ENCODE measurements around the gene TRPV2. TPM values are rescaled to one million over a fixed set of nuclear protein-coding genes. Genes with fewer than 3 reads are reported as not detected.

TRPV2 gene
- total and polyA plus RNA-seq, 4 donors: 8.5 to 40.3 (median 30.6) TPM

- Histone ChIP-seq H3K9me3 (ENCODE audit: control insufficient read depth, low read length) (no peaks in the 10 kb centered on the region), H3K36me3 (ENCODE audit: control insufficient read depth in 1 of 2, insufficient read depth in 2 of 2, low read length in 1 of 2) (no peaks in the 10 kb centered on the region), H3K27ac (ENCODE audit: low read depth in 1 of 2, low read length in 2 of 2) (no peak overlapping the region), H3K4me3 (ENCODE audit: low read length in 2 of 2) (no peak overlapping the region), H3K4me1 (ENCODE audit: control insufficient read depth in 1 of 2, insufficient read depth in 2 of 2, low read length in 2 of 2) (no peaks in the 10 kb centered on the region), H3K27me3 (ENCODE audit: control insufficient read depth in 1 of 2, insufficient read depth in 2 of 2, low read length in 1 of 2) (no peaks in the 10 kb centered on the region)
- ATAC-seq (ENCODE audit: low FRiP score): no peak
- intact Hi-C loops (cut with DNase I): no loop called here
- WGBS, 2 donors: 92 to 93% methylated on average over 9 of the region's 9 CpGs
- no peak for DNase-seq
Observed at GRCh38 chr17:16429083-16429482, 13.7 kb downstream of the TRPV2 start.

DNA sequence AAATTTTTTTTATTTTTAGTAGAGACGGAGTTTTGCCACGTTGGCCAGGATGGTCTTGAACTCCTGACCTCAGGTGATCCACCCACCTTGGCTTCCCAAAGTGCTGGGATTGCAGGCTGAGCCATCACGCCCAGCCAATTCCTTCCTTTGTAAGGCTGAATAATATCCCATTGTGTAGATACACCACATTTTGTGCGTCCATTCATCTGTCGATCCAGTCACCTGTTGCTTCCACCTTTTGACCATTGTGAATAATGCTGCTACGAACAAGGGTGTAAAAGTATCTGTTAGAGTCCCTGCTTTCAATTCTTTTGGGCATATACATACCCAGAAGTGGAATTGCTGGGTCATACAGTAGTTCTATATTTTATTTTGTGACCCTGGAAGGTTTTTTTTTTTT is 15.3 kb downstream of the TRPV2 start:
- ATAC-seq (ENCODE audit: low FRiP score) (no peak), DNase-seq (no peak)
- Histone ChIP-seq H3K27me3 (ENCODE audit: control insufficient read depth in 1 of 2, insufficient read depth in 2 of 2, low read length in 1 of 2) (no peaks in the 10 kb centered on the region), H3K4me3 (ENCODE audit: low read length in 2 of 2) (no peak overlapping the region), H3K27ac (ENCODE audit: low read depth in 1 of 2, low read length in 2 of 2) (no peak overlapping the region), H3K36me3 (ENCODE audit: control insufficient read depth in 1 of 2, insufficient read depth in 2 of 2, low read length in 1 of 2) (no peaks in the 10 kb centered on the region), H3K9me3 (ENCODE audit: control insufficient read depth, low read length) (no peaks in the 10 kb centered on the region), H3K4me1 (ENCODE audit: control insufficient read depth in 1 of 2, insufficient read depth in 2 of 2, low read length in 2 of 2) (no peaks in the 10 kb centered on the region)
- 69 to 71% methylated on average over 6 of the region's 6 CpGs for WGBS, 2 donors
- intact Hi-C loops (cut with DNase I): no loop called here

DNA sequence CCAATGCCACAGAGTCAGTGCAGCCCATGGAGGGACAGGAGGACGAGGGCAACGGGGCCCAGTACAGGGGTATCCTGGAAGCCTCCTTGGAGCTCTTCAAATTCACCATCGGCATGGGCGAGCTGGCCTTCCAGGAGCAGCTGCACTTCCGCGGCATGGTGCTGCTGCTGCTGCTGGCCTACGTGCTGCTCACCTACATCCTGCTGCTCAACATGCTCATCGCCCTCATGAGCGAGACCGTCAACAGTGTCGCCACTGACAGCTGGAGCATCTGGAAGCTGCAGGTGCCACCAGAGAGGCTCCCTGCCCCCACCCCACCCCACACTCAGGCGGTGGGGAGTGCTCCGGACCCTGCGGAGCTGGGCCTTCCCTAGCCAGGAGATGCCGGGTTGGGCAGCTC is 16.6 kb downstream of the TRPV2 start:
- Histone ChIP-seq H3K27me3 (ENCODE audit: control insufficient read depth in 1 of 2, insufficient read depth in 2 of 2, low read length in 1 of 2) (no peaks in the 10 kb centered on the region), H3K27ac (ENCODE audit: low read depth in 1 of 2, low read length in 2 of 2) (no peak overlapping the region), H3K4me1 (ENCODE audit: control insufficient read depth in 1 of 2, insufficient read depth in 2 of 2, low read length in 2 of 2) (no peaks in the 10 kb centered on the region), H3K4me3 (ENCODE audit: low read length in 2 of 2) (no peak overlapping the region), H3K9me3 (ENCODE audit: control insufficient read depth, low read length) (no peaks in the 10 kb centered on the region), H3K36me3 (ENCODE audit: control insufficient read depth in 1 of 2, insufficient read depth in 2 of 2, low read length in 1 of 2) (no peaks in the 10 kb centered on the region)
- ATAC-seq (ENCODE audit: low FRiP score) (no peak), DNase-seq (no peak)
- 93 to 94% methylated on average over 15 of the region's 15 CpGs for WGBS, 2 donors
- intact Hi-C loops (cut with DNase I): no loop called here

DNA sequence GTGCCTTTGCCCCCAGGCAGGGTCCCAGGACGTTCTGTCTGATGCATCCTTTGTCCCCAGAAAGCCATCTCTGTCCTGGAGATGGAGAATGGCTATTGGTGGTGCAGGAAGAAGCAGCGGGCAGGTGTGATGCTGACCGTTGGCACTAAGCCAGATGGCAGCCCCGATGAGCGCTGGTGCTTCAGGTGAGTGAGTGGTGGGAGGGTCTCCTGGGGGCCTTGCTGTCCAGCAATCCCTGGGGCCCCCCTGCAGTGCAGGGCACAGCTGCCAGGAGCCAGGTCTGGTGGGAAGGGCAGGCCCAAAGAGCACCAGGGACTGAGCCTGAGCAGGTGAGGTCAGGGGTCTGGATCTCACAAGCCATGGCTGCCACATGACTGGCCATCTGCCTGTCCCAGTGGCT is 18.1 kb downstream of the TRPV2 start:
- intact Hi-C loops (cut with DNase I): no loop called here
- no peaks in the 10 kb centered on the region for H3K36me3 ChIP-seq (ENCODE audit: control insufficient read depth in 1 of 2, insufficient read depth in 2 of 2, low read length in 1 of 2)
- H3K27me3 ChIP-seq (ENCODE audit: control insufficient read depth in 1 of 2, insufficient read depth in 2 of 2, low read length in 1 of 2): no peaks in the 10 kb centered on the region
- ATAC-seq (ENCODE audit: low FRiP score) (no peak), DNase-seq (no peak)
- no peaks in the 10 kb centered on the region for H3K9me3 ChIP-seq (ENCODE audit: control insufficient read depth, low read length)
- no peak overlapping the region for H3K4me3 ChIP-seq (ENCODE audit: low read length in 2 of 2)
- no peak overlapping the region for H3K27ac ChIP-seq (ENCODE audit: low read depth in 1 of 2, low read length in 2 of 2)
- H3K4me1 ChIP-seq (ENCODE audit: control insufficient read depth in 1 of 2, insufficient read depth in 2 of 2, low read length in 2 of 2): peaks cover 0 to 2% of the 10 kb centered on the region in 2 donors
- 60 to 68% methylated on average over 5 of the region's 5 CpGs for WGBS, 2 donors

DNA sequence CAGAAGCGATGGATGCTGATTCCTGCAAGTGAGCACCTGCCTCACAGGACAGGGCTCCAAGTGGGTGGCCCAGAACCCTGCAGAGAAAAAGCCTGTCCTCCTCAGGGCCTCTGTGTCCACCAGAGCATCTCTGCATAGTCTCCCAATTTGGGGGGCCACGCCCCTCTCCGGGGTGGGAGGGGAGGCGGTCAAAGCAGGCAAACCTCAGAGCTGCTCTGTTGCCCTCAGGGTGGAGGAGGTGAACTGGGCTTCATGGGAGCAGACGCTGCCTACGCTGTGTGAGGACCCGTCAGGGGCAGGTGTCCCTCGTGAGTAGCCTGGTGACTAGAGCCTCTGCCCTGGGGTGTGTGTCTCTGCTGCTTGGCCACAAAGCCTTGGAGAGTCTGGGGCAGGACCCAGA is 19.3 kb downstream of the TRPV2 start:
- DNase-seq (no peak), ATAC-seq (ENCODE audit: low FRiP score) (no peak)
- H3K4me1 ChIP-seq (ENCODE audit: control insufficient read depth in 1 of 2, insufficient read depth in 2 of 2, low read length in 2 of 2): peaks cover under 1 to 2% of the 10 kb centered on the region in 2 donors
- no peaks in the 10 kb centered on the region for H3K36me3 ChIP-seq (ENCODE audit: control insufficient read depth in 1 of 2, insufficient read depth in 2 of 2, low read length in 1 of 2)
- no peaks in the 10 kb centered on the region for H3K27me3 ChIP-seq (ENCODE audit: control insufficient read depth in 1 of 2, insufficient read depth in 2 of 2, low read length in 1 of 2)
- no peak overlapping the region for H3K27ac ChIP-seq (ENCODE audit: low read depth in 1 of 2, low read length in 2 of 2)
- no peaks in the 10 kb centered on the region for H3K9me3 ChIP-seq (ENCODE audit: control insufficient read depth, low read length)
- intact Hi-C loops (cut with DNase I): loop anchor here in 1 of 2 donors (5.0 kb wide), 1 partner anchor 52 kb away; the partner anchor contains the start of gene UBB
- H3K4me3 ChIP-seq (ENCODE audit: low read length in 2 of 2): no peak overlapping the region
- WGBS, 2 donors: 55 to 58% methylated on average over 8 of the region's 8 CpGs

DNA sequence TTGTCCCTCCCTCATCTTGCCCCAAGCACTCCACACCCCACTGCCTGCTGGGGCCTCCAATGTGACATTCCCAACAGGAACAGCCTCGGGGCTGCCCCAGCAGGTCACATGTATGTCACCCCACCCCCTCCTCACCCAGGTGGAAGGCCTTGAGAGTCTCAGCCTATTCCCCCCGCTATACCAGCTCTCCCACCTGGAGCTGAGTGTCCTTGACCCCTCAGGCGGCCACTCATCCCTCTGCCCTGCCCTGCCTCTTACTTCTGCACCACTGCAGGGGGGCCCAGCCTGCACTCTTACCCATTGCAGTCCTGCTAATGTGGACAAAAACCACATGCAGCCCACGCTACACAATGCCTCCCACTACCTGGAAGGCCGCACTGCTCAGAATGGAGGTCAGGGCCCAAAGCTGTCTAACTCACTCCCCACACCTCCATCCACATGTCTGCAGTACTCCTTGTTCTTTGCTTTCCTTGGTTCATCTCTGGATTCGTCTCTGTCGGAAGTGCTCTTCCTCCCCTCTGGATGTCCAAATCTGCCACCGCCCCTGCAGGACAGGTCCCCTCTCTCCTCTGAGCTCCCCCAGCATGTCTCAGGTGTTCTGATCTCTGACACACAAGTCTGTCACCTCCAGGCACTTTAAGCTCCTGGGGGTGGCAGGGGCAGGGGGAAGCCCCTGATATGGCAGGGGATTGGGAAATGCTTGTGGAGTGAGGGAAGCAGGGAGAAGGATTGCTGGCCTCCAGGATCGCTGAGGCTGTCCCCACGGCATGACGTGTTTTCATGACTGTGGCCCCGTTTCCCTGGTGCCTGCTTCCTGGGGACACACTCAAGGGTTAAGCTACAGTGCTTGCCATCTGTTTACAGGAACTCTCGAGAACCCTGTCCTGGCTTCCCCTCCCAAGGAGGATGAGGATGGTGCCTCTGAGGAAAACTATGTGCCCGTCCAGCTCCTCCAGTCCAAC is 20.8 kb downstream of the TRPV2 start:
- no peaks in the 10 kb centered on the region for H3K27me3 ChIP-seq (ENCODE audit: control insufficient read depth in 1 of 2, insufficient read depth in 2 of 2, low read length in 1 of 2)
- H3K4me3 ChIP-seq (ENCODE audit: low read length in 2 of 2): no peak overlapping the region
- no peaks in the 10 kb centered on the region for H3K36me3 ChIP-seq (ENCODE audit: control insufficient read depth in 1 of 2, insufficient read depth in 2 of 2, low read length in 1 of 2)
- peaks cover 2 to 5% of the 10 kb centered on the region in 2 donors for H3K4me1 ChIP-seq (ENCODE audit: control insufficient read depth in 1 of 2, insufficient read depth in 2 of 2, low read length in 2 of 2)
- no peak for ATAC-seq (ENCODE audit: low FRiP score)
- H3K9me3 ChIP-seq (ENCODE audit: control insufficient read depth, low read length): no peaks in the 10 kb centered on the region
- no peak overlapping the region for H3K27ac ChIP-seq (ENCODE audit: low read depth in 1 of 2, low read length in 2 of 2)
- intact Hi-C loops (cut with DNase I): loop anchor here in 1 of 2 donors (5.0 kb wide), 1 partner anchor 54 kb away; the partner anchor contains the start of gene UBB
- 62 to 63% methylated on average over 14 of the region's 14 CpGs for WGBS, 2 donors
- DNase-seq: no peak

DNA sequence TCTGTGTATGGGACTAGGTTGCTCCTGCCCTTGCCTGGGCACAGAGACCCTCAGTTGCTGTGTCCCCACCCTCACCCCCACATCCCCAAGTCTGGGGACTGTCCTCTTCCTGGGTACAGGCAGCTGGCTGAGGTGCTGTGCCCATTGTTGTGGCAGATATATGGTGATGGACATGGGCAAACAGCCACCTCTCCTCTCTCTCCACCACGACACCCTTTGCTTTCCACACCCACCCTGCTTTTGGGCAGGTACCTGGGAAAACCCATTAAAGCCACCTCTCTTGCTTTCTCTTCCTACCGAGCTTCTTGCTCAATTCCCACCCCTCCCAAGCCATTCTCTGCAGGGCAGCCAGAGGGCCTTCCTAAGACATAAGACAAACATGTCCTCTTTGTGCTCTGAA is 21.7 kb downstream of the TRPV2 start:
- intact Hi-C loops (cut with DNase I): loop anchor here in 1 of 2 donors (5.0 kb wide), 1 partner anchor 55 kb away; the partner anchor contains the start of gene UBB
- Histone ChIP-seq H3K27me3 (ENCODE audit: control insufficient read depth in 1 of 2, insufficient read depth in 2 of 2, low read length in 1 of 2) (no peaks in the 10 kb centered on the region), H3K9me3 (ENCODE audit: control insufficient read depth, low read length) (no peaks in the 10 kb centered on the region), H3K27ac (ENCODE audit: low read depth in 1 of 2, low read length in 2 of 2) (no peak overlapping the region), H3K36me3 (ENCODE audit: control insufficient read depth in 1 of 2, insufficient read depth in 2 of 2, low read length in 1 of 2) (peaks cover 0 to 2% of the 10 kb centered on the region in 2 donors), H3K4me1 (ENCODE audit: control insufficient read depth in 1 of 2, insufficient read depth in 2 of 2, low read length in 2 of 2) (peaks cover 2 to 5% of the 10 kb centered on the region in 2 donors), H3K4me3 (ENCODE audit: low read length in 2 of 2) (no peak overlapping the region)
- ATAC-seq (ENCODE audit: low FRiP score) (no peak), DNase-seq (no peak)
- 54 to 63% methylated on average over 2 of the region's 2 CpGs for WGBS, 2 donors

DNA sequence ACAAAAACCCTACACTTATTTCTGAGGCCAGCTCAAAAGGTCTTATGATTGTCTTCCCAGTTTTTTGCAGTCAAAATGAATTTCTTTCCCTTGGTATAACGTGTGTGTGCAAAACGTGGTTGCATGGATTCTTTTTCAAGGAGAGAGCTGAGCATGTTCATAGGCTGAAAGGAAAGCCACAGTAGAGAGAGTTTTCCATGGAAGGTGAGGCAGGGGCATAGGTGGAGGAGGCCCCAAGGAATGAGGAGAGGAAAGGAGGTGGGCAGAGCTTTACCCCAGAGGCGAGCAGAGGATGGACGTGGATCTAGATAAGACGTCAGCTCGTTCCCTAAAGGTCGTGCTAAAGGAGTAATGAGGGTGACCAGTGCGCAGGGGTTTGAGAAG is 22.8 kb downstream of the TRPV2 start:
- no peak overlapping the region for H3K4me3 ChIP-seq (ENCODE audit: low read length in 2 of 2)
- no peaks in the 10 kb centered on the region for H3K27me3 ChIP-seq (ENCODE audit: control insufficient read depth in 1 of 2, insufficient read depth in 2 of 2, low read length in 1 of 2)
- H3K36me3 ChIP-seq (ENCODE audit: control insufficient read depth in 1 of 2, insufficient read depth in 2 of 2, low read length in 1 of 2): peaks cover 0 to 4% of the 10 kb centered on the region in 2 donors
- WGBS, 2 donors: 4 to 6% methylated on average over 8 of the region's 8 CpGs
- intact Hi-C loops (cut with DNase I): loop anchor here in 1 of 2 donors (5.0 kb wide), 1 partner anchor 56 kb away; the partner anchor contains the start of gene UBB
- no peak for DNase-seq
- no peak for ATAC-seq (ENCODE audit: low FRiP score)
- H3K4me1 ChIP-seq (ENCODE audit: control insufficient read depth in 1 of 2, insufficient read depth in 2 of 2, low read length in 2 of 2): peaks cover 2 to 5% of the 10 kb centered on the region in 2 donors
- peak overlapping the region; percentile 23 to 73 for H3K27ac ChIP-seq (ENCODE audit: low read depth in 1 of 2, low read length in 2 of 2)
- no peaks in the 10 kb centered on the region for H3K9me3 ChIP-seq (ENCODE audit: control insufficient read depth, low read length)
